Measurements from ENCODE around the gene IQCK.

Gene IQCK

DNA sequence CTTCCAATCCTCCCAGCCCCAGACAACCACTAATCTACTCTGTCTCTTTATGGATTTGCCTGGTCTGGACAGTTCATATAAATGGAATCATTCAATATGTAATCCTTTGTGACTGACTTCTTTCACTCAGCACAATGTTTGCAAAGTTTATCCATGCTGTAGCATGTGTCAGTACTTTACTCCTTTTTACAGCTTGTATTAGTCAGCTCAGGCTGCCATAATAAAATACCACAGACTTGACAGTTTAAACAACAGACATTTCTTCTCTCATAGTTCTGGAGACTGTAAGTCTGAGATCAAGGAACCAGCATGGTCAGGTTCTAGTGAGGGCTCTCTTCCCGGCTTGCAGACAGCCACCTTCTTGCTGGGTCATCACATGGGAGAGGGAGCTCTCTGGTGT is 125.3 kb downstream of the IQCK start:
- Histone ChIP-seq H3K27me3 (ENCODE audit: insufficient read depth, low read depth) (no peaks in the 10 kb centered on the region), H3K4me2 (no peak overlapping the region), H3K4me3 (IDR thresholded peaks at IDR 0.05; ENCODE audit: insufficient read depth, low read depth, low read length) (no peak overlapping the region), H3K27ac (no peak overlapping the region), H3K79me2 (ENCODE audit: insufficient read depth, low read depth) (no peaks in the 10 kb centered on the region), H3K36me3 (ENCODE audit: insufficient read depth) (no peaks in the 10 kb centered on the region), H3K4me1 (ENCODE audit: low read depth, poor library complexity, severe bottlenecking) (no peaks in the 10 kb centered on the region), H4K20me1 (ENCODE audit: insufficient read depth) (no peaks in the 10 kb centered on the region), H3K9ac (no peak overlapping the region), H2AFZ (ENCODE audit: low read depth) (no peak overlapping the region)
- TF ChIP-seq, protein P1, sequence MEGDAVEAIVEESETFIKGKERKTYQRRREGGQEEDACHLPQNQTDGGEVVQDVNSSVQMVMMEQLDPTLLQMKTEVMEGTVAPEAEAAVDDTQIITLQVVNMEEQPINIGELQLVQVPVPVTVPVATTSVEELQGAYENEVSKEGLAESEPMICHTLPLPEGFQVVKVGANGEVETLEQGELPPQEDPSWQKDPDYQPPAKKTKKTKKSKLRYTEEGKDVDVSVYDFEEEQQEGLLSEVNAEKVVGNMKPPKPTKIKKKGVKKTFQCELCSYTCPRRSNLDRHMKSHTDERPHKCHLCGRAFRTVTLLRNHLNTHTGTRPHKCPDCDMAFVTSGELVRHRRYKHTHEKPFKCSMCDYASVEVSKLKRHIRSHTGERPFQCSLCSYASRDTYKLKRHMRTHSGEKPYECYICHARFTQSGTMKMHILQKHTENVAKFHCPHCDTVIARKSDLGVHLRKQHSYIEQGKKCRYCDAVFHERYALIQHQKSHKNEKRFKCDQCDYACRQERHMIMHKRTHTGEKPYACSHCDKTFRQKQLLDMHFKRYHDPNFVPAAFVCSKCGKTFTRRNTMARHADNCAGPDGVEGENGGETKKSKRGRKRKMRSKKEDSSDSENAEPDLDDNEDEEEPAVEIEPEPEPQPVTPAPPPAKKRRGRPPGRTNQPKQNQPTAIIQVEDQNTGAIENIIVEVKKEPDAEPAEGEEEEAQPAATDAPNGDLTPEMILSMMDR (conservative IDR thresholded peaks at IDR 0.05; ENCODE audit: low read depth, low read length) = no peak

GRCh38 chr16:19844945-19845641 is 127.0 kb downstream of the IQCK start:
- Histone ChIP-seq H3K9ac (no peak overlapping the region), H3K4me1 (ENCODE audit: low read depth, poor library complexity, severe bottlenecking) (no peaks in the 10 kb centered on the region), H3K27ac (no peak overlapping the region), H3K4me2 (no peak overlapping the region), H3K36me3 (ENCODE audit: insufficient read depth) (no peaks in the 10 kb centered on the region), H3K27me3 (ENCODE audit: insufficient read depth, low read depth) (no peaks in the 10 kb centered on the region), H4K20me1 (ENCODE audit: insufficient read depth) (no peaks in the 10 kb centered on the region), H2AFZ (ENCODE audit: low read depth) (no peak overlapping the region), H3K4me3 (IDR thresholded peaks at IDR 0.05; ENCODE audit: insufficient read depth, low read depth, low read length) (no peak overlapping the region), H3K79me2 (ENCODE audit: insufficient read depth, low read depth) (no peaks in the 10 kb centered on the region)
- TF ChIP-seq, protein P1 (conservative IDR thresholded peaks at IDR 0.05; ENCODE audit: low read depth, low read length) = no peak

DNA sequence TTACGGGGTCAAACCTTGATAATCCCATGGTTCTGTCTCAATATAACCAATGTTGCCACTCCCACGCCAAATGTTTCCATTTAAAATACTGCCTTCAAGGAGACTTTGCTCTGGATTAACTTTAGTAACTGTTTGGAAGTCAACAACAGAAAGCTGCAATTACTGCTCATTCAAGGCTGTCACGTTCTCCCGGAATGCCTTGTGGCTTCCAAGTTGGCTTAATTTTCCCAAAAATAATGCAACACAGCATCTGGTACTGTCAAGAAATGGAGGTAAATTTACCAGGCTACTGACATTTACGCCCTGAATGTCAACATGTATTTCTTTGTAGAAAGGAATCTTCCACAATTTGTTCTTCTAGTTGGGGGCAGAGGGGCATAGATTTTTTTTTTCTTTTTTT is 128.4 kb downstream of the IQCK start:
- no peaks in the 10 kb centered on the region for H3K36me3 ChIP-seq (ENCODE audit: insufficient read depth)
- H3K27me3 ChIP-seq (ENCODE audit: insufficient read depth, low read depth) = no peaks in the 10 kb centered on the region
- H3K4me2 ChIP-seq = no peak overlapping the region
- no peaks in the 10 kb centered on the region for H3K79me2 ChIP-seq (ENCODE audit: insufficient read depth, low read depth)
- TF ChIP-seq, protein P1 (conservative IDR thresholded peaks at IDR 0.05; ENCODE audit: low read depth, low read length) = no peak
- no peaks in the 10 kb centered on the region for H4K20me1 ChIP-seq (ENCODE audit: insufficient read depth)
- no peak overlapping the region for H3K9ac ChIP-seq
- no peak overlapping the region for H2AFZ ChIP-seq (ENCODE audit: low read depth)
- no peaks in the 10 kb centered on the region for H3K4me1 ChIP-seq (ENCODE audit: low read depth, poor library complexity, severe bottlenecking)
- no peak overlapping the region for H3K27ac ChIP-seq
- no peak overlapping the region for H3K4me3 ChIP-seq (IDR thresholded peaks at IDR 0.05; ENCODE audit: insufficient read depth, low read depth, low read length)

DNA sequence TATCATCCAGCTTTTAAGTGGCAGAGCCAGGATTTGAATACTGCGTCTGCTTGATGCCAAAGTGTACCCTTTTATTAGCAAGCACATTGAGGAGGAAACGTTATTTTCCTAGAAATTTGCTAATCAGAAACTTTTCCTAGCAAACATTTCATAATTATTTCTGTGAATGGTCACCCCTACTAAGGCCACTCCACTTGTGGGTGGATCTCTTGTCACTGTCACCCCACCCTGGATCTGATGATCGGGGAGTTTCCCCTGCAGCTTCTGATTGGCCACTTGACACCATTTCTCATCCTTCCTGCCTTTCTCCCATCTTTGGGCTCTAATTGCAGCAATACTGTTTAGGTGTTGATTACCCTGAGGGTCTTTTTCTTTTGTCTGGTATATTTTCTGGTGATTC is 130.7 kb downstream of the IQCK start:
- Histone ChIP-seq H3K27ac (no peak overlapping the region), H3K4me2 (no peak overlapping the region), H4K20me1 (ENCODE audit: insufficient read depth) (no peaks in the 10 kb centered on the region), H3K36me3 (ENCODE audit: insufficient read depth) (no peaks in the 10 kb centered on the region), H3K27me3 (ENCODE audit: insufficient read depth, low read depth) (no peaks in the 10 kb centered on the region), H3K9ac (no peak overlapping the region), H2AFZ (ENCODE audit: low read depth) (no peak overlapping the region), H3K79me2 (ENCODE audit: insufficient read depth, low read depth) (no peaks in the 10 kb centered on the region), H3K4me3 (IDR thresholded peaks at IDR 0.05; ENCODE audit: insufficient read depth, low read depth, low read length) (no peak overlapping the region), H3K4me1 (ENCODE audit: low read depth, poor library complexity, severe bottlenecking) (no peaks in the 10 kb centered on the region)
- TF ChIP-seq, protein P1 (conservative IDR thresholded peaks at IDR 0.05; ENCODE audit: low read depth, low read length) = no peak
